B cell (primary cell): ENCODE measurements around the gene ONECUT3.

Experiments
- CTCF ChIP-seq: fragments of 200-600 bp; IDR thresholded peaks from one replicate; pipeline ENCODE4 v1.8.0; 2022; ENCODE audit warnings: antibody characterized with exemption, mild to moderate bottlenecking
- EZH2 ChIP-seq: IDR thresholded peaks from 2 replicates; pipeline ENCODE4 v1.6.1; 2012; ENCODE audit warnings: borderline replicate concordance, low read depth, mild to moderate bottlenecking, moderate library complexity, low read length; ENCODE audit not compliant: insufficient read depth, poor library complexity, severe bottlenecking

- TF ChIP-seq CTCF (no peak), EZH2 (no peak)
These were observed 70.9 kb downstream of the ONECUT3 start for GRCh38 chr19:1824252-1824622.
